Loucy (cell line): Measurements from ENCODE around the gene CCM2.

Experiments
- EZH2phosphoT487 ChIP-seq: fragments of 200-600 bp; IDR thresholded peaks from 2 replicates; pipeline ENCODE4 v1.6.1; 2018; ENCODE audit warnings: antibody characterized with exemption, mild to moderate bottlenecking, moderate library complexity, borderline replicate concordance
- TF ChIP-seq, protein P1 (sequence below): fragments of 200-600 bp; sonication (generic); conservative IDR thresholded peaks from 2 replicates; pipeline ENCODE4 v1.5.1; 2014; ENCODE audit warnings: mild to moderate bottlenecking, antibody characterized with exemption, low read length

DNA sequence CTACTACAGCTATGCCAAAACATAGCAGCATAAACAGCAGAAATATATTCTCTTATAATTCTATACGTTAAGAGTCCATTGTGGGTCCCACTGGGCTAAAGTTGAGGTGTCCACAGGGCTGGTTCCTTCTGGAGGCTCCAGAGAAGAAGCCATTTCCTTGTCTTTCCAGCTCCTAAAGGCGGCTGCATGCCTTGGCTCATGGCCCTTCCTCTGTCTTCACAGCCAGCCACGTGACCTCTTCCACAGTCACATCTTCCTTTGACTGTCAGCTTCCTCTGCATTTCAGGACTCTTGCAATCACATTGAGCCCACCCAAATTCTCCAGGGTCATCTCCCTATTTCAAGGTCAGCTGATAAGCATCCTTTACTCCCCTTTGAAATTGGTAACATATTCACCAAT, 71.5 kb downstream of the CCM2 start:
- TF ChIP-seq EZH2phosphoT487 = no peak
- TF ChIP-seq, protein P1, sequence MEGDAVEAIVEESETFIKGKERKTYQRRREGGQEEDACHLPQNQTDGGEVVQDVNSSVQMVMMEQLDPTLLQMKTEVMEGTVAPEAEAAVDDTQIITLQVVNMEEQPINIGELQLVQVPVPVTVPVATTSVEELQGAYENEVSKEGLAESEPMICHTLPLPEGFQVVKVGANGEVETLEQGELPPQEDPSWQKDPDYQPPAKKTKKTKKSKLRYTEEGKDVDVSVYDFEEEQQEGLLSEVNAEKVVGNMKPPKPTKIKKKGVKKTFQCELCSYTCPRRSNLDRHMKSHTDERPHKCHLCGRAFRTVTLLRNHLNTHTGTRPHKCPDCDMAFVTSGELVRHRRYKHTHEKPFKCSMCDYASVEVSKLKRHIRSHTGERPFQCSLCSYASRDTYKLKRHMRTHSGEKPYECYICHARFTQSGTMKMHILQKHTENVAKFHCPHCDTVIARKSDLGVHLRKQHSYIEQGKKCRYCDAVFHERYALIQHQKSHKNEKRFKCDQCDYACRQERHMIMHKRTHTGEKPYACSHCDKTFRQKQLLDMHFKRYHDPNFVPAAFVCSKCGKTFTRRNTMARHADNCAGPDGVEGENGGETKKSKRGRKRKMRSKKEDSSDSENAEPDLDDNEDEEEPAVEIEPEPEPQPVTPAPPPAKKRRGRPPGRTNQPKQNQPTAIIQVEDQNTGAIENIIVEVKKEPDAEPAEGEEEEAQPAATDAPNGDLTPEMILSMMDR = no peak
